ENCODE data around the gene RAB35. TPM values are rescaled to one million over a fixed set of nuclear protein-coding genes. Genes with fewer than 3 reads are reported as not detected.

The RAB35 gene
- total RNA-seq, 2 donors from 2014 or later, result 53.3 to 64.9 TPM

- Mint-ChIP-seq H3K4me3 (no peak overlapping the region), H3K27ac (peak overlapping the region; percentile 27), H3K36me3 (ENCODE audit: low read depth) (peaks cover 4% of the 10 kb centered on the region), H3K4me1 (peaks cover 28% of the 10 kb centered on the region), H3K27me3 (no peaks in the 10 kb centered on the region)
- H3K9me3 ChIP-seq (ENCODE audit: control insufficient read depth, low read length, poor library complexity, severe bottlenecking), result no peaks in the 10 kb centered on the region
- ATAC-seq (no peak), DNase-seq (no peak)
Observed at GRCh38 chr12:120125792-120126634, 9.5 kb upstream of the RAB35 start.

GRCh38 chr12:120125029-120125428, 8.5 kb upstream of the RAB35 start:
- Mint-ChIP-seq H3K27ac (peak overlapping the region; percentile 91), H3K4me3 (no peak overlapping the region), H3K4me1 (peaks cover 34% of the 10 kb centered on the region), H3K27me3 (no peaks in the 10 kb centered on the region), H3K36me3 (ENCODE audit: low read depth) (peaks cover 4% of the 10 kb centered on the region)
- DNase-seq (no peak), ATAC-seq (no peak)
- no peaks in the 10 kb centered on the region for H3K9me3 ChIP-seq (ENCODE audit: control insufficient read depth, low read length, poor library complexity, severe bottlenecking)

DNA sequence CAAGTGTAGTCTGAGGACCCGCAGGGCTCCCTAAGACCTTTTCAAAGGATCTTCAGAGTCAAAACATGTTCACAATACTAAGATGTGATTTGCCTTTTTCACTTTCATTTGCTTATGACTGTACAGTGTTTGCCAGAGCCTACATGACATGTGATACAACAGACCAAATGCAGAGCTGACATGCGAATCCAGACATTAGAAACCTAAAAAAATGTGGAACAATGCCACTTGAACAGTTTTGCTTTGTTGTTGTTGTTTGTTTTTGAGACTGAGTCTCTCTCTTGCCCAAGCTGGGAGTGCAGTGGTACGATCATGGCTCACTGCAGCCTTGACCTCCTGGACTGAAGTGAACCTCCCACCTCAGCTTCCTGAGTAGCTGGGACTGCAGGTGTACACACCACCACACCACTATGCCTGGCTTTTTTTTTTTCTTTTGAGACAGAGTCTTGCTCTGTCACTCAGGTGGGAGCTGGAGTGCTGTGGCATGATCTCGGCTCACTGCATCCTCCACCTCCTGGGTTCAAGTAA, 5.3 kb upstream of the RAB35 start:
- ATAC-seq (peak; percentile 28), DNase-seq (no peak)
- Mint-ChIP-seq H3K4me1 (peaks cover 54% of the 10 kb centered on the region), H3K27me3 (no peaks in the 10 kb centered on the region), H3K36me3 (ENCODE audit: low read depth) (no peaks in the 10 kb centered on the region), H3K4me3 (no peak overlapping the region), H3K27ac (peak overlapping the region; percentile 92)
- no peaks in the 10 kb centered on the region for H3K9me3 ChIP-seq (ENCODE audit: control insufficient read depth, low read length, poor library complexity, severe bottlenecking)

- H3K27ac Mint-ChIP-seq, result peak overlapping the region; percentile 92
- no peaks in the 10 kb centered on the region for H3K36me3 Mint-ChIP-seq (ENCODE audit: low read depth)
- no peak for DNase-seq
- H3K4me3 Mint-ChIP-seq, result peak overlapping the region; percentile 49
- ATAC-seq, result no peak
- no peaks in the 10 kb centered on the region for H3K27me3 Mint-ChIP-seq
- H3K9me3 ChIP-seq (ENCODE audit: control insufficient read depth, low read length, poor library complexity, severe bottlenecking), result no peaks in the 10 kb centered on the region
- peaks cover 54% of the 10 kb centered on the region for H3K4me1 Mint-ChIP-seq
Observed at GRCh38 chr12:120121343-120121742, 4.8 kb upstream of the RAB35 start.

GRCh38 chr12:120119271-120119973, 2.9 kb upstream of the RAB35 start:
- no peaks in the 10 kb centered on the region for H3K27me3 Mint-ChIP-seq
- no peaks in the 10 kb centered on the region for H3K9me3 ChIP-seq (ENCODE audit: control insufficient read depth, low read length, poor library complexity, severe bottlenecking)
- ATAC-seq, result no peak
- H3K4me1 Mint-ChIP-seq, result peaks cover 68% of the 10 kb centered on the region
- H3K27ac Mint-ChIP-seq, result peak overlapping the region; percentile 92
- peaks cover 7% of the 10 kb centered on the region for H3K36me3 Mint-ChIP-seq (ENCODE audit: low read depth)
- DNase-seq, result no peak
- H3K4me3 Mint-ChIP-seq, result peak overlapping the region; percentile 15

- Mint-ChIP-seq H3K36me3 (ENCODE audit: low read depth) (peaks cover 7% of the 10 kb centered on the region), H3K27me3 (no peaks in the 10 kb centered on the region), H3K4me3 (peak overlapping the region; percentile 92), H3K4me1 (peaks cover 63% of the 10 kb centered on the region), H3K27ac (peak overlapping the region; percentile 92)
- DNase-seq (no peak), ATAC-seq (no peak)
- H3K9me3 ChIP-seq (ENCODE audit: control insufficient read depth, low read length, poor library complexity, severe bottlenecking), result no peaks in the 10 kb centered on the region
Observed at GRCh38 chr12:120118321-120119061, 1.9 kb upstream of the RAB35 start.

GRCh38 chr12:120117961-120118320, 1.4 kb upstream of the RAB35 start:
- Mint-ChIP-seq H3K4me1 (peaks cover 61% of the 10 kb centered on the region), H3K27me3 (no peaks in the 10 kb centered on the region), H3K27ac (peak overlapping the region; percentile 92), H3K4me3 (peak overlapping the region; percentile 92), H3K36me3 (ENCODE audit: low read depth) (peaks cover 8% of the 10 kb centered on the region)
- no peaks in the 10 kb centered on the region for H3K9me3 ChIP-seq (ENCODE audit: control insufficient read depth, low read length, poor library complexity, severe bottlenecking)
- no peak for DNase-seq
- ATAC-seq, result no peak

GRCh38 chr12:120116792-120117651, 469 bp upstream of the RAB35 start:
- Mint-ChIP-seq H3K27ac (peak overlapping the region; percentile 92), H3K4me1 (peaks cover 69% of the 10 kb centered on the region), H3K36me3 (ENCODE audit: low read depth) (peaks cover 8% of the 10 kb centered on the region), H3K27me3 (no peaks in the 10 kb centered on the region), H3K4me3 (peak overlapping the region; percentile 92)
- ATAC-seq, result peak; percentile 77
- DNase-seq, result peak; percentile 96 to 97 (median 97)
- no peaks in the 10 kb centered on the region for H3K9me3 ChIP-seq (ENCODE audit: control insufficient read depth, low read length, poor library complexity, severe bottlenecking)

DNA sequence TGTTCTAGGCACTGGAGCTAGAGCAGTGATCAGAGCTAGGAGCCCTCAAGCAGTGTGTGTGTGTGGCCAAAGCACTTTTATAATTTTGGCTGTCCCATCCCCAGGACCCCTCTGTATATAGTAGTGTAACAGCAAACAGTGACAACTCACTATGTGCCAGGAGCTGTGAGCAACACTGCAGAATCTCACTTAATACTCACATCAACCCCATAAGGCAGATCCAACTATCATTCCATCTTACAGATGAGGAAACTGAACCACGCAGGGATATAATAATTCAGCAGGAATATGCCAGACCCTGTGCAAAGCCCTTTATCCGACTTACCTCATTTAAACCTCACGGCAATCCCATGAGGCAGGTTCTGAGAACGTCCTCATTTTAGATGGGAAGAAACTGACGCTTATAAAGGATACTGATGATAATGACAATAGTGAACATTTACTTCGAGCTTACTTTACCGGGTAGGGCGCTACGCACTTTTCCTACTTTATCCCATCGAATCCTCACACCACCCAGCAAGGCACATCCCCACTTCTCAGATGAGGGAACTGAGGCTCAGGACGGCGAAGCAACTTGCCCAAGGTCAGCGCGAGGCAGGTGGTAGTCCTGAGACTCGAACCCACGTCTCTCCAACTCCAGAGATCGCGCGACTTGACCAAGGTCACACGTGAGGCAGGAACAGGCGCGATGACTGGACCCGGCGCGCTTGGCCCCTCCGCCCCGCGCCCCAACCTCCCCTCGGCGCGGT, 687 bp downstream of the RAB35 start:
- DNase-seq (no peak), ATAC-seq (no peak)
- Mint-ChIP-seq H3K4me1 (peaks cover 64% of the 10 kb centered on the region), H3K4me3 (peak overlapping the region; percentile 97), H3K27ac (peak overlapping the region; percentile 92), H3K36me3 (ENCODE audit: low read depth) (peaks cover 8% of the 10 kb centered on the region), H3K27me3 (no peaks in the 10 kb centered on the region)
- no peaks in the 10 kb centered on the region for H3K9me3 ChIP-seq (ENCODE audit: control insufficient read depth, low read length, poor library complexity, severe bottlenecking)

- no peaks in the 10 kb centered on the region for H3K9me3 ChIP-seq (ENCODE audit: control insufficient read depth, low read length, poor library complexity, severe bottlenecking)
- ATAC-seq, result no peak
- H3K4me1 Mint-ChIP-seq, result peaks cover 66% of the 10 kb centered on the region
- peaks cover 8% of the 10 kb centered on the region for H3K36me3 Mint-ChIP-seq (ENCODE audit: low read depth)
- H3K4me3 Mint-ChIP-seq, result peak overlapping the region; percentile 97
- H3K27me3 Mint-ChIP-seq, result no peaks in the 10 kb centered on the region
- H3K27ac Mint-ChIP-seq, result peak overlapping the region; percentile 92
- DNase-seq, result no peak
Observed at GRCh38 chr12:120115066-120115465, 1.5 kb downstream of the RAB35 start.

GRCh38 chr12:120110550-120111501, 5.7 kb downstream of the RAB35 start:
- DNase-seq (peak in 2 of 3 donors; percentile 30 to 32), ATAC-seq (peak; percentile 86)
- Mint-ChIP-seq H3K4me1 (peaks cover 52% of the 10 kb centered on the region), H3K27me3 (no peaks in the 10 kb centered on the region), H3K36me3 (ENCODE audit: low read depth) (peaks cover 10% of the 10 kb centered on the region), H3K4me3 (peak overlapping the region; percentile 86), H3K27ac (peak overlapping the region; percentile 86)
- H3K9me3 ChIP-seq (ENCODE audit: control insufficient read depth, low read length, poor library complexity, severe bottlenecking), result no peaks in the 10 kb centered on the region

Data from T-helper 17 cell (primary cell).